Measurements from ENCODE around the gene RNF224.
A peak's percentile ranks its signal among the peaks of the same experiment; 100 is the strongest.

RNF224 gene

DNA sequence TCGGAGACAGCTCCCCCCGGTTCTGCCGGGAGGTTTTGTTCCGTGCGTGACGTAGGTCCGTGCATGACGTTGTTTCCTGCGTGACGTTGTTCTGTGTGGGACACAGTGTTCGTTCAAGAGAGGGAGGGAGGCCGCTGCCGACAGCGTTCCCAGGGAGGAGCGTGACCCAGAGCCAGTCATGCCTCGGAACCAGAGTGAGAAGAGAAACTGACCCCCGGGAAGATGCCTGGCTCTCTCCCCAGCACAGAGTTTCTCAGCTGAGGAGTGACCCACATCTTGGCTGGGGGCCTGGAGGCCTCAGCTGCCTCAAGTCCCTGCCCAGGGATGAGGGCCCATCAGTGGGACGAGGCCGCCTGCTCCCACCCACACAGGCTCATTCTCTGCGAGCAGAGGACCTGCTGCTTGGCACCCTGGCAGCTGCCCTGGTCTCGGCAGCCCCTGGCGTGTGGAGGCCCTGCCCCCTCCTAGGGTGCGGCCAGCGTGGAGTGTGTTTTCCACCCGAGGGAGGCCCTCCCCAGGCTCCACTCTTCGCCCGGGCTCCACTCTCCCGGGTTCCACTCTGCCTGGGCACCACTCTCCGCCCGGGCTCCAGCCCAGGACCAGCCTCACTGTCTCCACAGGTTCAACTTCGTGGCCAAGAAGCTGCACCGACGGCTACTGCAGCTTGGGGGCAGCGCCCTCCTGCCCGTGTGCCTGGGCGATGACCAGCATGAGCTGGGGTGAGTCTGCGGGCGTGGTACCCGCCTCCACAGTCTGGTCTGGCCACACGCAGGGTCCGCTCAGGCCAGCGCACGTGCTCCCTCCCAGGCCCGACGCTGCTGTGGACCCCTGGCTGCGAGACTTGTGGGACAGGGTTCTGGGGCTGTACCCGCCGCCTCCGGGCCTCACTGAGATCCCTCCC, 13.9 kb upstream of the RNF224 start:
- no peak for DNase-seq (ENCODE audit: low read depth in 2 of 3, low spot score in 1 of 3)

DNA sequence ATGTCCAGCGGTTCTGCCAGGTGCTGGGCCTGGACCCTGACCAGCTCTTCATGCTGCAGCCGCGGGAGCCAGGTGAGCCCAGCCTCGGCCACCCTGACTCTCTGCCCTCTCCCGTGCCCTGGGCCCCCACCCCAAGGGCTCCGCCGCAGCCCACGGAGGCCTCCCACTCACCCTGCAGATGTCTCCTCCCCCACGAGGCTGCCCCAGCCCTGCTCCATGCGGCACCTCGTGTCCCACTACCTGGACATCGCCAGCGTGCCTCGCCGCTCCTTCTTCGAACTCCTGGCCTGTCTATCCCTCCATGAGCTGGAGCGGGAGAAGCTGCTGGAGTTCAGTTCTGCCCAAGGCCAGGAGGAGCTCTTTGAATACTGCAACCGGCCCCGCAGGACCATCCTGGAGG, 12.7 kb upstream of the RNF224 start:
- DNase-seq (ENCODE audit: low read depth in 2 of 3, low spot score in 1 of 3), result no peak

DNA sequence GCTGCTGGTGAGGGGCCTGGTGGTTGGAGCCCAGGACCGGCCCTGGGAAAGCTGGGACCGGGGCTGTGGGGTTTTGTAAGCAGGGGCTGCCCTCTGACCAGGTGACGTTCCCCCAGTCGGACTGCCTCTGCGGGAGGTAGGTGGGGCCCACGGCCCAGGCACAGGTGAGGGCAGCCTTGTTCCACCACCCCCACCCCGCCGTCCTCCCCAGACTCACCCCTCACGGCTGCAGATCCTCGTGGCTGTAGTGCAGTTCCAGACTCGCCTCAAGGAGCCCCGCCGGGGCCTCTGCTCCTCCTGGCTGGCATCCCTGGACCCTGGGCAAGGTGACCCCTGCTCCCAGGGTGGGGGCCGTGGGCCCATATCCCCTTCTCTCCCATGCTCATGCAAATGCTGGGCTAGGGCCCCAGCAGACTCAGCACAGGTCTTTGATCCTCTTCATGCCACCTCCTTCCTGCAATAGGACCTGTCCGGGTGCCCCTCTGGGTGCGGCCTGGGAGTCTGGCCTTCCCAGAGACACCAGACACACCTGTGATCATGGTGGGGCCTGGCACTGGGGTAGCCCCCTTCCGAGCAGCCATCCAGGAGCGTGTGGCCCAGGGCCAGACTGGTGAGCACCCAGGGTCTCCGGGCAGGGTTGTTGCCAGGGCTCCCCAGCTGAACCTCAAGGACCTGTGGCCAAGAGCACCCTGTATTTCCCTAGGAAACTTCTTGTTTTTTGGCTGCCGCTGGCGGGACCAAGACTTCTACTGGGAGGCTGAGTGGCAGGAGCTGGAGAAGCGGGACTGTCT, 11.9 kb upstream of the RNF224 start:
- DNase-seq (ENCODE audit: low read depth in 2 of 3, low spot score in 1 of 3), result no peak

DNA sequence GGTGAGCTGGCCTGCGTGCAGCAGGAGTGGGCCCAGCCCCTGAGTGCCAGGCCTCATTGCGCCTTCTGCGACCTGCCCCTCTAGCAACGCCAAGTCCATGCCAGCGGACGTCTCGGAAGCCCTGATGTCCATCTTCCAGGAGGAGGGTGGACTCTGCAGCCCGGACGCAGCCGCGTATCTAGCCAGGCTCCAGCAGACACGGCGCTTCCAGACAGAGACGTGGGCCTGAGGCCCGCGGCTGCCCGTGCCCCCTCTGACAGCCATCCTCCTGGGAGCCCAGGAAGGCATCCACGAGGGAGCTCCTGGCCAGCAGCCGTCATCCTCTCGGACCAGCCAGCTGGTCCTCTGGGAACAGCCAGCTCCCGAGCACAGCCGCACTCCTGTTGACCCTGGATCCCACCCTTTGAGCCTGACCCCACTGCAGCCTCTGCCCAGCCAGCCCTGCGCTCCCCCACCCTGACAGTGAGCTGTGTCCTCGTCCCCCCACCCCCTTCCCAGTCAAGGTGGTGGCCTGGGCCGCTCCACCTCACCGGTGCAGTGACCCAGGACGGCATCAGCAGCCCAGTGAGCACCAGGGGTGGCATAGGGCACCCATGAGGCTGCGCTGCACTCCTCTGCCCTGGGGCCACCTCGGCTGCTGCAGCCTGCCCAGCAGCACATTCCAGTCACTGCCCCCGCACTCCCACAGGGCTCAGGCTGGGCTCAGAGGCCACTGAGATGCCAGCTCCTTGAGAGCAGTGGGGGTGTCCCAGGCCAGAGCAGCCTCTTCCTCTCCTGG, 10.9 kb upstream of the RNF224 start:
- no peak for DNase-seq (ENCODE audit: low read depth in 2 of 3, low spot score in 1 of 3)

DNA sequence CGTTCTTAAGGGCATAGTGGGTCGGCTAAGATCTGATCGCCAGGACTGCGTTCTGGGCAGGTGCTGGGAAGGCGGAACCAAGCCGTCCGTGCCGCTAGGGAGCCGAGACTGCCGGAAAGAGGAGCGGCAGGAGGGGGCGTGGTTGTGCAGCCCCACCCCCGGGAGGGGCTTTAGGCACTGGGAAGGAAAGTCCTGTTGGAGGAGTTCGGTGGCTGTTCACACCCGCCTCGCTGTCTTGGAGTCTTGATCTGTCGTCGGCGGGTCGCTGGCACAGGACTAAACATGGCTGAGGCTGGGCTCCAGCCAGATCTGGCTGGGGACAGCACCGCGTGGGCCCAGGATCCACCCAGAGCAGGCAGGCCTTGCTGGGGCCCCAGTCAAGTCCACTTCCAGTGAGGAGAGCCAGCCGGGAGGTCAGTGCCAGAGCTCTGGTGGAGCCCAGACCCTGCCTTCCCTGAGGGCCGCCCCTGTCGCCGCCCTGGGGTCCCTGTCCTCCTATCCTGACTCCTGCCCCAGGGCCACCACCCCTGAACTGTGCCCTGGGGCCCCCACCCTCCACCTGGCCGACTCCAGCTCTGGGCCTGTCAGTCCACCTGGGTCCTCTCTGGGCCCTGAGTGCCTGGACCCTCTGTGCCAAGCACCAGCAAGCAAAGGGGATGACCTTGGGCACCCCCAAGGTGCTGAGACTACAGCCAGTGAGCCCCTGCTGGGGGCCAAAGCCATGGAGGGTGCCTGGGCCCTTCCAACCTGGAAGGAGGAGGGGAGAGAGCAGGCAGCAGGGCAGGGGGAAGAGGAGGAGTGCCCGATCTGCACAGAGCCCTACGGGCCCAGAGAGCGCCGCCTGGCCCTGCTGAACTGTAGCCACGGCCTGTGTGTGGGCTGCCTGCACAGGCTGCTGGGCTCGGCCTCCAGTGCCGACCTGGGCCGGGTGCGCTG, 9.8 kb upstream of the RNF224 start:
- DNase-seq (ENCODE audit: low read depth in 2 of 3, low spot score in 1 of 3), result no peak

DNA sequence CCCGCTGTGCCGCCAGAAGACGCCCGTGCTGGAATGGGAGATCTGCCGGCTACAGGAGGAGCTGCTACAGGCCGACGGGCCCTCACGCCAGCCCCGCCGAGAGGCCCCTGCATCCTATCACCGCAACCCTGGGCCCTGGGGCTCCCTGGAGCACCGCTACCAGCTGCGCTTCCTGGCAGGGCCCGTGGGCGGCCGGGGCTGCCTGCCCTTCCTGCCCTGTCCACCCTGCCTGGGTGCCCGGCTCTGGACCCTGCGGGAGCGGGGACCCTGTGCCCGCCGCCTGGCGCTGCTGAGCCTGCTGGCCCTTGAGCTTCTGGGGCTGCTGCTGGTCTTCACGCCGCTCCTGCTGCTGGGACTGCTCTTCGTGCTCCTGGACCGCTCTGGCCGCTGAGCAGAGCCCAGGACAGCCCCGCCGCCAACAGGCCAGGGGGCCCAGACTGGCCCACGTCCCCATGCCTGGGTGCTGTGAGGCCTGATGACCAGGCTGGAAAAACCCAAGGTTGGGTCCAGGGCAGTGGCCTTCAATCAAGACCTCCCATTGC, 9.0 kb upstream of the RNF224 start:
- DNase-seq (ENCODE audit: low read depth in 2 of 3, low spot score in 1 of 3), result no peak

DNA sequence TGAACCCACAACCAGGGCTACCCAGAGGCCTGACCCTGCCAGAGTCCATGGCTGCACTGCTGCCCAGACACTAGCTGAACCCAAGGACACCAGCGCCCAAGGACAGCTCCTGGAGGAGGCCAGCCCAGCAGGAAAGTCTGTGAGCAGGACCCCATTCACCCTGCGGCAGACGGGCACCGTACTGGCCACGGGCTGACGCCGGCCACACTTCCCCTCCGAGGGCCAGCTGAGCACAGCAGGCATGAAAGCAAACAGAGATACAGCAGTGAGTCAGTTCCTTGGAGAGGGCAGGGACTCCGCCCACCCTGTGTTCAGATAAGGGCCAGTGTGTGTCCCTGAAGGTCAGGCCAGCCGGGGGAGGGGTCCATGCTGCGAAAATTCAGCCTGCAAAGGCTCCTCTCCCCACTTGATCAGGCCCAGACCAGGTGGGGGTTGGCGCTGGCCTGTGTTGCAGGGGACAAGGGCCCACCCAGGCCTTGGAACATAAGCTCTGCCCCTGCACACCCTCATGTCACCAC, 8.5 kb upstream of the RNF224 start:
- DNase-seq (ENCODE audit: low read depth in 2 of 3, low spot score in 1 of 3), result no peak

DNA sequence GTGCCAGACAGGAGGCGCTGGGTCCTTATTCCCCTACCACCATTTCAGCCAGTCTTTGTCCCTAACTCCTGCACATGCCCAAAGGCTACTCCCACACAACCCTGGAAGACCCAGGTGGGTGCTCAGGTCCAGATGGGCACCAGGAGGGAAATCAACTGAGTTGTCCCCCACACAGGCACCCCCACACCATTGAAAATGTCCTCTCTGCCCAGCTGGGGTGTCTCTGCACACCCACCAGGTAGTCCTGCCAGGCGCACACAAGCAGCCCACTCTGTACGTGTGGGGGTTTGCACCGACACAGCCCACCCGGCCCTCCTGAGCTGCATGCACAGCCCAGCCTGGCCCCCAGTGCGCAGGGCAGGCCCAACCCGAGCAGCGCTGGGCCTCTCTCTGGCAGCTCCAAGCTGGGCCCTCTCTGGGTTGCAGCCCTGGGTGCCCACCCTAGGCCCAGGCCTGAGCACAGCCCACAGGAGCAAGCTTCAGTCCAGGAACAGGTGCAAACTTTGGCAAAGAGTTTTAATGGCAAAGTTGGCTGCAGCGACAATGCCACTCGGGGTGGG, 7.5 kb upstream of the RNF224 start:
- DNase-seq (ENCODE audit: low read depth in 2 of 3, low spot score in 1 of 3), result no peak

DNA sequence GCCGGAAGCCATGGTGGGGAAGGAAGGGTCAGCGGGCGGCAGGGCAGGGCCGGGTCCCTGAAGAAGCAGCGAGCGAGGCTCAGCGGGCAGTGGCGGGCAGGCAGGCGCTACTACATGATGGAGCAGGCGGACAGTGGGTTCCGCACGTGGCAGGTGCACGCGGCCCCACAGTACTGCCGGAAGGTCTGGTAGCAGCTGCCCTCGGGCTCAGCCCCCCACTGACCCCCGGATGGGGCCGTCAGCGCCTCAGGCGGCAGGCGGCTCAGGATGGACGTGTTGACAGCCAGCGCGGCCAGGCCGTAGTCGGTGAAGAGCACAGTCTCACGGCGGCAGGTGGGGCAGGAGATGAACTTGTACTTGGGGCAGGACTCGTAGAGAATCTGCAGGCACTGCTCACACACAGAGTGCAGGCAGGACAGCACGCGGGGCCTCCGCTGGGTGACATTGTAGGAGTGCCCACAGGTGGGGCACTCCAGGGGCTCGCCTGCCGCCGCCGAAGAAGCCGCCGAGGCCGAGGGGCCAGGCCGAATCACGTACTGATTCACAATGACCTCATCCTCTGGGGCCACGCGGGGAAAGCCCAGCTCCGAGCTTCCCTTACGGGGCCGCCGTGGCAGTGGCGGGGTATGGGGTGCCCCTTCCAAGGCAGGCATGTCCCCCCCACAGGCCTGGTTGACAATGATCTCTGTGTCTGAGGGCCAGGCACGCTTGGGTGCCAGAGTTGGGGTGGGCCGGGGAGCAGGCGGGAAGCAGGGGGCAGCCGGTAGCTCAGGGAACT, 6.8 kb upstream of the RNF224 start:
- no peak for DNase-seq (ENCODE audit: low read depth in 2 of 3, low spot score in 1 of 3)

DNA sequence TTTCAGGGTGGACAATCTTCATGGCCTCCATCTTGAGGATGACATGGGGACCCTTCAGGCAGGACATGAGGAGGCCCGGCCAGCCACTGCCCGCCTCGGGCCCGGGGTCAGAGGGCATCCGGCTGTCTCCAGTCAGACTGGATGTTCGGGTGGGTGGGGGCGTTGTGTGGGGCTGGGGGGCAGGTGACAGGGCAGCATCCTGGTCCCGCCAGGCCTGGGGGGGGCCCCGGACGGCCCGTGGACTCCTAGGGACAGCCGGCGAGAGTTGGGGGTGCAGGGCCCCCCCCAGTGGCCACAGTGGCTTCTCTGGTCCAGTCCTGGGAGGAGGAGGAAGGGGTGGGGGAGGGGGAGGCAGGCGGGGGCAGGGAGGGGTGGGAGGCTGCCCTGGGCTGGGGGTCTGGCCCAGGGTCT, 6.2 kb upstream of the RNF224 start:
- no peak for DNase-seq (ENCODE audit: low read depth in 2 of 3, low spot score in 1 of 3)

DNA sequence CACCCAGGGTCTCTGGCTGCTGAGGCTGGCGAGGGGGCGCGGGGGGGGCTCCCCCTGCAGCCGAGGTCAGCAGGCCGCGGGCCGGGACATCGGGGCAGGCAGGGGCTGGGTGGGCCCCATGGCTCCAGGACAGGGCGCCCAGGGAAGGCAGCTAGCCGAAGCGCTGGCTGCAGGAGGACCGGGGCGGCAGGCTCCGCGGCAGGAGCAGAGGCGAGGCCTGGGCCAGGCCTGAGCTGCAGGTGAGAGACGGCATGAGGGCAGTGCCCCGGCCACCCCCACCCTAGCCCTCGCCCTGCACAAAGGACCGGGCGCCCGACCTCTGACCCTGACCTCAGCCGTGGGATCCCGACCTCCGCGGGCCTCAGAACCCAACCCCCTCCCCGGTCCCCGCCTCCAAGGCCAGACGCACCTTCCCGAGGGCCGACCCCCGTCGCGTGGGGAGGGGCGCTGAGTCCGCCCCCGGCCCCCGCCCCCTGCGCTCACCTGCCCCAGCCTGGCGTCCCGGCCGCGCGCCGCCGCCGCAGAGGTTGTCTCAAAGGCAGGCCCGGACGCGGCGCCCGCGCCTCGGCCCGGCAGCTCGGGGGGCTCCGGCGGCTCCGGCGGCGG, 5.7 kb upstream of the RNF224 start:
- DNase-seq (ENCODE audit: low read depth in 2 of 3, low spot score in 1 of 3), result no peak

DNA sequence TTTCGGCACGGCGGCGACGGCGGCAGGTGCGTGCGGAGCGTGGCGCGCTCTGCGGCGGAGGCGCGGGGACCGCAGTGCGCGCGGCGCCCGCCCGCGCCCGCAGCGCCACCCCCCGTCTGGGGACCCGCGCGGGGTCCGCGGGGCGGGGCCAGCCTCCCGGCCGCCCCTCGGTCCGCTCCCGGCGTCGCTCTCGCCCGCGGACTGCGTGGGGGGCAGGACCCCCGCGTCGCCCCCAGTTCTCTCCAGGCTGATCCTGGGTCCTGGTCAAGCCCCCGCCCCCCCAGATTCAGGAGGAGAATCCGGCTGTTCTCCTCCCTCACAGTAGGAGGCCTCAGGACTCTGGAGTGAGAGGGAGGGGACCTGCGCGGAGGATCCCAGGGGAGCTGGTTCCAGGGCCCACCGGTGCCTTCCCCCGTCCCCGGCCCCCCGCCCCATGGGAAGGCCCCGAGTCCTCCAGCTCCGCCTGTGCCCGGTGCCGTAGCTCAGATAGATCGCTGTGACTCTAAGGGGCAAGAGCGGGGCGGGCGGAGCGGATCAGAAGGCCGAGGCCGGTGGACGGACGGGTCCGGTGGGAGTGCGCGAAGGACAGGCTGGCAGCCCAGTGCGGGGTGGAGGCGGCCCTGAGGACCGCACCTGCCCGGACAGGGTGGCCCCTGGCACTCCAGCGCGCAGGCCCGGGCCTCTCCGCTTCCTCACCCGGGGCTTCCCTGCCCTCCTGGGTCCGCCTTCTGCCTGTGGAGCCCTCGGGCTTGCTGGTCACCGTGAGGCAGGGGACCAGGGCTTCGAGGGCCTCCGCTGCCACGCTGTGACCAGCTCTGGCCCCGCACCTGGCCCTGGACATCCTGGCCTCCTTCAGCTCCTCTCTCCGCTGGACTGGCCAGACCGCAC, 4.9 kb upstream of the RNF224 start, which contains the start of gene RNF208:
Gene RNF208 (minus strand): TSS at position 51 of the 888 bp plus-strand sequence. CDS start 1,028 bp downstream, outside the sequence.
- no peak for DNase-seq (ENCODE audit: low read depth in 2 of 3, low spot score in 1 of 3)

DNA sequence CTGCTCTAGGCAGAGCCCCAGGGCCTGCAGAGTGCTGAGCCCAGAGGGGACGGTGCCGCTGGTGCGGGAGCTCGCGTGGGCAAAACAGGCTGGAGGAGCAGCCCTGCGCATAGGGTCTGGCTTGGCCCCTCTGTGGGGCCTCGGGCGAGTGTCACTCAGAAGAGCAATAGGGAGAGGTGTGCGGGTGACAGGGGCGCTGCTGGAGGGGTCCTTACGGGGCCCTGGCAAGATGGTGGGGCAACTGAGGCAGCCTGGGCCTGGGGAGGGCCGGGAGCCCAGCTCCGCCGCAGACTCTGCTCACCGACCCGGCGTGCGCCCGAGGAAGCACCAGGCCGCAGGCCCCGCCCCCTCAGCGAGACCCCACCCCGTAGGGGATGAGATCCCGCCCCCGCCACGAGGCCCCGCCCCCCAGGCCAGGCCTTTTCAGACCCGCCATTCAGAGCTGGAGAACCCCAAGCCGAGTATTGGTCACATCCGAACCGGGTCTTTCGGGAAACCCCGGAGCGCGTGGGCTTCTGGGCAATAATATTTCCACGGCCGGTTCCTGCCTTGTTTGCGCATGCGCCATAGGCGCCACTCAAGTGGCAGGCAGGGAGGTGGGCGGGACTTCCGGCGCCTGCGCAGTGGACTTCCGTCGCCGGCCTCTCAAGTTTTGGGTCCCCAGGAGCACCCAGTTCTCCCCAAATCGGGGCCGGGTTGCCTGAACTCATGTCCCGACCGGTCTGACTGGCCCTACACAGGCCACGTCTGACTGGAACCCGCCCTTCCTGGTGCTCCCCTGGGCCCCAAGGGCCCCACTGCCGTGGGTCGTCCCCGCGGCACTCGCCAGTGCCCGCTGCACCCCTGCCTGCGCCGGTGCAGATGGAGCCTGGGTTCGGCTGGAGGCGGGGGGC, 4.0 kb upstream of the RNF224 start:
- peak; percentile 97 to 99 (median 97) for DNase-seq (ENCODE audit: low read depth in 2 of 3, low spot score in 1 of 3)

DNA sequence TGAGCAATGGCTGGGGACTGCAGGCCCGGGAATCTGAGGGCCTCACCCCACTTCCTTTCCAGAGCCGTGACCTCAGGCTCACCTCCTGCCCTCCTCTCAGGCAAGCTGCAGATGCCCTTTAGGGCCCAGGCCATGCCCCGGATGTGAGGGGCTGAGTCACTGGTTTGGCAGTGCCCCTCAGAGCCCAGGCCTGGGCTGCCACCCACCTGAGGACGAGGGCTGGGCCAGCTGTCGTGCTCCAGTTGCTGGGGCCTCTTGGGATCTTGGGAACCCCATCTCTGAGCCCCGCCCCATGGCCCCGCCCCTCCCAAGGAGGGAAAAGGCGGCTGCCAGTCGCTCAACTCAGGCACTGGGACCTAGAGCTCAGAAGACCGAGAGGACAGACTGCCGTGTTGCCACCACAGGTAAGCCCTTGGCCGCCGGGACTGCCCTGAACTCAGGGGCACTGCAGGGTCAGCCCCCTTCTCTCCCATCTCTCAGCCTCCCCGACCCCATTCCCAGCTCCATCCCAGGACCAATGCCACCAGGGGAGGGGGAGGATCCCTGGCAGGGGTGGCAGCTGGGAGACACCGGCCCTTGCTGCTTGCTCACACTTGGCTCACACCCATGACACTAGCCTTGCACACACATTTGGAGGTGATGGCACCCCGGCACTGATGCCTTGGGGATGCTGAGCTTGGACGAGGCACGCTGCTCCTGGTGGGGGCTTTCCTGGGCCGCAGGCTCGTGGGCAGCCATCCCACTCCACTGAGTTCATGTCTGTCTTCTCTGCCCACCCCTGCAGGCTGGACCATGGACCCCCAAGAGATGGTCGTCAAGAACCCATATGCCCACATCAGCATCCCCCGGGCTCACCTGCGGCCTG, 2.2 kb upstream of the RNF224 start, which contains the start of gene CYSRT1:
Gene CYSRT1 (plus strand): TSS at position 345 of the 865 bp plus-strand sequence. CDS start 448 bp downstream, at position 793.
- DNase-seq (ENCODE audit: low read depth in 2 of 3, low spot score in 1 of 3), result no peak

DNA sequence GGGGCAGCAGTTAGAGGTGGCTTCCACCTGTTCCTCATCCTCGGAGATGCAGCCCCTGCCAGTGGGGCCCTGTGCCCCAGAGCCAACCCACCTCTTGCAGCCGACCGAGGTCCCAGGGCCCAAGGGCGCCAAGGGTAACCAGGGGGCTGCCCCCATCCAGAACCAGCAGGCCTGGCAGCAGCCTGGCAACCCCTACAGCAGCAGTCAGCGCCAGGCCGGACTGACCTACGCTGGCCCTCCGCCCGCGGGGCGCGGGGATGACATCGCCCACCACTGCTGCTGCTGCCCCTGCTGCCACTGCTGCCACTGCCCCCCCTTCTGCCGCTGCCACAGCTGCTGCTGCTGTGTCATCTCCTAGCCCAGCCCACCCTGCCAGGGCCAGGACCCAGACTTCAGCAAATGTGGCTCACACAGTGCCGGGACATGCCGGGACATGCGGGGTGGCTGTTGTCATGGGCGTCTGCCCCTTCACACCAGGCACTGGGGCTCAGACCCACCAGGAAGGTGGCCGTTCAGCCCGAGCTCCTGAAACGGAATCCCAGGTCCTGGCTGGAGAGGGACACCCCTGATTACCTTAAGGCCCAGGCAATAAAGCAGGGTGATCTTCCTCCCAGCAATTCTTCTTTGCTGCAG, 1.5 kb upstream of the RNF224 start:
- no peak for DNase-seq (ENCODE audit: low read depth in 2 of 3, low spot score in 1 of 3)
